GM21825 (cell line): ENCODE measurements around the gene DYRK2.
A peak's percentile ranks its signal among the peaks of the same experiment; 100 is the strongest.

ENCODE experiments used
- ATAC-seq: cut with Tn5 transposase; IDR thresholded peaks from one replicate; pipeline ENCODE4 v1.9.1; 2021; ENCODE audit warnings: mild to moderate bottlenecking, moderate library complexity; ENCODE audit not compliant: unreplicated experiment

The DYRK2 gene

DNA sequence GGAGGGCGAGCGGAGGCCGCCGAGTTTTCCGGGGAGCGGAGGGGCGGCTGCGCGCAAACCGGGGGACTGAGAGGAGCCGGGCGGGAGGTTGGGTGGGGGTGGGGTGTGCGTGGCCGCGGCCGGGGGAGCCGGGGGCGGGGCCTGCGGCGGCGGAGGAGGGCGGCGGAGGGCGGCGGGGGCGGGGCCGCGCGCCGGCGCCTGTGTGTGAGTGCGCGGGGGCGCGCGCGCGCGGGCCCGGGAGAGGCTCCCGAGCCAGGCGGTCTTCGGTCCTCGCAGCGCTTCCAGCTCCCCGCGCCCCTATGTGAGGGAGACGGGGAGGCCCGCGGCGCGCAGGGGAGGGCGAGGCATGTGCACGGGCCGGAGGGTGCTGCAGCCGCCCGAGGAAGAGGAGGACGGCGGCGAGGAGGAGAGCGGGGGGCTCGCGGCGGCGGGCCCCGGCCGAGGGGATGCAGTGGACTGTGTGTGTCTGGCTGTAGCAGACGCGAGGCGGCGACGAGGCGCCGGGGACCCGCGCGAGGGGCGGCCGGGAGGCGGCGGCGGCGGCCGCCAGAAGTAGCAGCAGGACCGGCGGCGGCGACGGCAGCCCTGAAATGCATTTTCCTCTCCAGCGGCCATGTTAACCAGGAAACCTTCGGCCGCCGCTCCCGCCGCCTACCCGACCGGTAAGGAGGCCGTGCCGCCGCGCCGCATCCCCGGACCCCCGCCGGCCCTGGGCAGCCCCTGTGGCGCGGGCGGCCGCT, at the start of gene DYRK2:
Gene DYRK2, plus strand, starts transcription at position 225 of the 740 bp plus-strand sequence. Its CDS starts 389 bp downstream, at position 614.
- ATAC-seq, result peak; percentile 59

DNA sequence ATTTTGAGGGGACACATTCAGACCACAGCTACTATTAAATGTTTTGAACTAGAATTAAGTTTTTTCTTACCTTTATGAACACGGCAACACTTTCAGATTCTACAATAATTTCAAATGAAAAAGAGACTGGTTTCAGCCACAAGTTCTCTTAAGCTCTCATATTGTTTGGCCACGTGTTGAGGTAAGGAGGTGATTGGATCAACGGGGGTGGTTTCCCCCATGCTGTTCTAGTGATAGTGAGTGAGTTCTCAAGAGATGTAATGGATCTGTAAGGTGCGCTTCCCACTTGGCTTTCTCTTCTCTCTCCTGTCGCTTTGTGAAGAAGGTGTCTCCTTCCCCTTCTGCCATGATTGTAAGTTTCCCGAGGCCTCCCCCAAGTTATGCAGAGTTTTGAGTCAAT, 48.9 kb upstream of the DYRK2 start:
- ATAC-seq, result no peak

DNA sequence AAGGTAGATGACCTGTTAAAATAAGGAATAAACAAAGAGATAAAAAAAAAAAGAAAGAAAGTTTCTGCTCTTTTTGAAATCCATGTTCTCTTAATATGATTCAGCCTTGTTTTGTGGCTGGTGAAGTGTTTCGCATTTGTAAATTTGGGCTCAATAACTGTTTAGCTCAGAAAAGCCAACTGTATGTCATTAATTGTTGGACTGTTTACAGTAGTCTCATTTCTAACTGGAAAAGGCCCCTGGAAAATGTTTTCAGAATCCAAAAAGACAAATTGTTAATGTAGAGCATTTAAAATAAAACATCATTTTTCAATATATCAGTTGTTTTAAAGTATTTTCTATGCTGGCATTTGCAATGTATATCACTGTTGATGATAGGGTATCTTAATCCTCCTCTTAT, 47.4 kb upstream of the DYRK2 start:
- no peak for ATAC-seq

DNA sequence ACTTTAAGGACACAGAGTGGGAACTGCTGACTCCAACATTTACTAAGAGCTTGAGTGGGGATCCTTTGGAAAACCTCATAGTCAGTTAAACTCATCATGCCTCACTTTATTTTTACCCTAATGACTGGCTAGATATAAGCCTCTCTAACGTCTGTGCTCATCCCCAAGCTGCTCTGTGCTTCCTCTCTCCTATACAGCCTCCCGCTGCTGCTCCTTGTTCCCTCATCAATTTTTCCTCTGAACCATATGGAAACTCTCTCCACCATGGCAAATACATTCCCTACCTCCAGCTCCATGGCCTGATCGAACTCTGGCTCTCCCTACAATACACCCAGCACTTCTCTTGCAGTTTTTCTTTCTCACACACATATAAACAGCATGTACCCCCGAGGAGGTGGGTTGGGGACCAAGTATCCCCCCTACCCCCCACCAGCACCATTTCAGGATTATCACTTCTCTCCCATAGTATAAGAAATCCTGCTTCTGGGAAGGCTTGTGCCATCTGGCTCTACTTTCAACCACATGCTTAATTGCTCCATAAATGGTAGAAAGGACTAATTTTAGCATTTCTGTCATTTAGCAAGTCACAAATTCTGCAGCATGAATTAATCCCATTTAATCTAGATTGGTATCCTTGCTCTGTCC, 39.2 kb upstream of the DYRK2 start:
- ATAC-seq, result no peak

DNA sequence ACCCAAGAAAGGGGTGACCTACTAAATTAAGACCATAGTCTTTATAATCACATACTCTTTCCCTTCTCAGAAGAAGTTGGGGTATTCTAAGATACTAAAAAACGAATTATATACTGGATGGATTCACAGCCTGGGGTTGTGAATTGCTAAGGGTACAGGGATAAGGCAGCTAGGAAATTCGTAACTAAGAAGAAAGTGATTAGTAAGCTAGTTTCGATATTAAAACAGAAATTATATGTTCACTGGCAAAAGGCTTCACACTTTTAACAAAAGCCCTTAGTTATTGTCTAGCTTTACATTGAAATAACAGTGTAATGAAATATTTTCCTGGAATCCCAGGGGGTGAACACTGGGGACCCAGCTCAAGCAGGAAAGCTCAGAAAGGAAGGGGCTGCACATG, 35.5 kb upstream of the DYRK2 start:
- no peak for ATAC-seq

DNA sequence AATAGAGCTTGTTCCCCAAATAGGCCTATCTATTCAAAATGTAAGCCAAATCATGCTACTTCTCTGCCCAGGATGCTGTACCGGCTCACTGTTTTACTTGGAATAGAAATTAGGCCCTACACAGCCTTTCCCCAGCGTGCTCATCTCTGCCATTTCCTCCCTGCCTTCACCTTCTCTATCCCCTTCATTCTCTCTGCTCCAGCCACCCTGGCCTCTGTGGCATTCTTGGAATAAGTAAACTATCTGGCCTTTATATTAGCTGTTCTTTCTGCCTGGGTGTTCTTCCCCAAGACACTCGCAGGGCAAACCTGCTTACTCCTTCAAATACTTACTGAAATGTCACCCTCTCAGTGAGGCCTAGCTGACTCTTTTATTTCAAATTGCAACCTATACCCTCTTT, 30.9 kb upstream of the DYRK2 start:
- ATAC-seq, result no peak

DNA sequence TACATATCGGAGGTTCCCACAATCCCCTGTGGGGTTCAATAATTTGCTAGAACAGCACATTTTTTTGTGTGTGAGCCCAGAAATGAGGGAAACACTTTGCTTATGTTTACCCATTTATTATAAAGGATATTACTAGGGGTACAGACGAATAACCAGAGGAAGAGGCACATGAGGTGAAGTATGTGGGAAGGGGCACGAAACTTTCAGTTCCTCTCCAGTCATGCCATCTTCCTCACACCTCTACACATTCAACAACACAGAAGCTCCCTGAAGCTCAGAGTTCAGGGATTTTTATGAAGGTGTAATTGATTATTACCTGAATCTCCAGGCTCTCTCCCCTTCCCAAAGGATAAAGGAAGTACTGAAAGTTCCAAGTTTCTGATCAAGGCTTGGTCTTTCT, 30.2 kb upstream of the DYRK2 start:
- ATAC-seq, result no peak

DNA sequence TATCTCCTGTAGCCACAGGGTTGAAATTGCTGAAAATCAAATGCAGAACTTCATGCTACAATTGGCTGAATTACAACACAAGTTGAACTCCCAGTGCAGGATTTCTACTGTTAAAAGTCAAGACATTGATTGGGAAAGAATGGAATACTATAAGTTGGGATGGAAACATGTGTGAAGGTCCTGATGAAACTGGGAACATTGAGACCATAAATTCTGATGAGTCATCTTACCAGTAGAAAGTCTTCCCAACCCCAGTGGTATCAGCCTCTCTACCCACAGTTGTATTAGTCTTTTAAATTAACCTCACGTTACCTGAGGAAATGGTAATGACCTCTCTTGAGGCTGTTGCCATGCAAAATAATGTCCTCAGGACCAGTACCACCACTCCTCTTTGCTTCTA, 27.4 kb upstream of the DYRK2 start:
- ATAC-seq, result no peak

DNA sequence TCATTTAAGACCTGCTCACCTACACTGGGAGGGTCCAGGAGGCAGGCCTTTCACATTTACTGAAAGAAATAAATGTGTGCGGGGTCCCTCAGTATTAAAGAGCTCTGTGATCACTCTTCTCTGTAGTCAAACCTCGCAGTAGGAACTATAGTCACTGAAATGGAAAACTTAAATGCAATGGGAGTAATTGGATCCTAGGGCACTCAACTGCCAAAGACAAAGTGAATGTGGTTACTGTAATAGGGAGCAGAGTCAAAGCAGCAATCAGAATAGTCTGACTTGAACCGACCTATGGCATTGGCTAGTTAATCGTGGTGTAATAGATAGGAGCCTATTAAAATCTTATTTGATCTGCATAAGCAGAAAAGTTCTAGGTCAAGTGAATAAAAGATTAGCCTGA, 26.6 kb upstream of the DYRK2 start:
- ATAC-seq, result no peak

DNA sequence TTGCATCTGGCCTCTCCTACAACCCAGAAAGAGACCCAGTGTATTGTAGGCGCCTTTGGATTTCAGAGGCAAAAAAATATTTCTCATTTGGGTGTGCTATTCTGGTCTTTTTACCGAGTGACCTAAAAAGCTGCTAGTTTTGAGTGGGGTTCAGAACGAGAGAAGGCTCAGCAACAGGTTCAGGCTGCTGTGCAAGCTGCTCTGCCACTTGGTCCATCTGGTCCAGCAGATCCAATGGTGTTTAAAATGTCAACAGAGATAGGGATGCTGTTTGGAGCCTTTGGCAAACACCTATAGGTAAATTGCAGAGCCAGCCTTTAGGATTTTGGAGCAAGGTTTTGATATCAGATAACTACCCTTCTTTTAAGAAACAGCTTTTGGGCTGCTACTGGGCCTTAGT, 25.3 kb upstream of the DYRK2 start:
- no peak for ATAC-seq

DNA sequence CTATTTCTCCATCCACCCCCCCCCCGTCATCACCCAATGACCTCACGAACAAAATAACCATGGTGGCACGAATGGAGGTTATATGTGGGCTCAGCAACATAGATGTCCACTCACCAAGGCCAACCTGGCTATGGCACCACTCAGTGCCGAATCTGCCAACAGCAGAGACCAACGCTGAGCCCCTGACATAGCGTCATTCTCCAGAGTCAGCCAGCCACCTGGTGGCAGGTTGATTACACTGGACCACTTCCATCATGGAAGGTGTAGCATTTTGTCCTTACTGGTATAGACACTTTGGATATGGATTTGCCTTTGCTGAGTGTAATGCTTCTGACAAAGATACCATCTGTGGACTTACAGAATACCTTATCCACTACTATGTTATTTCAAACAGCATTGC, 24.2 kb upstream of the DYRK2 start:
- ATAC-seq, result no peak

DNA sequence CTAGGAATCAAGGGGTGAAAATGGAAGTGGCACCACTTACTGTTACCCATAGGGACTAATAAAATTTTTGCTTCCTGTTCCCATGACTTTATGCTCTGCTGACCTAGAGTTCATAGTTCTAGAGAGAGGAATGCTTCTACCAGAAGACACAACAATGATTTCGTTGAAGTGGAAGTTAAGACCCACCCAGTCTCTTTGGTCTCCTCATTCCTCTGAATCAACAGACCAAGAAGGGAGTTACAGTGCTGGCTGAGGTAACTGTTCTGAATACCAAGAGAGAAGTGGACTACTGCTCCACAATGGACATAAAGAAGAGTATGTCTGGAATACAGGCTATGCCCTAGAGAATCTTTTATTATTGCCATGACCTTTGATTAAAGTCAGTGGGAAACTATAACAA, 23.5 kb upstream of the DYRK2 start:
- ATAC-seq, result no peak

DNA sequence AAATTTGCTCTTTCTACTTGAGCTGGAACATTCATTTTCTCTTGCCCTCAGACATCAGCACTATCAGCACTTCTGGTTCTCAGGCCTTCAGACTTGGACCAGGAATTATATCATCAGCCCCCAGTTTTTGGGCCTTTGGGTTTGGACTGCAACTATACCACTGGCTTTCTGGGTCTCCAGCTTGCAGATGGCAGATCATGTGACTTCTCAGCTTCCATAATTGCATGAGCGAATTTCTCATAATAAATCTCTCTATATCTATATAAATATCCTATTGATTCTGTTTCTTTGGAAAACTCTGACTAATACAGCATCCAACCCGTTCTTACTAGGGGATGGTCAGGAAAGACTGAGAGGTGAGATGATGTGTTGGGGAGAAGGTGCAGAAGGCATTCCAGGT, 22.4 kb upstream of the DYRK2 start:
- ATAC-seq, result no peak

DNA sequence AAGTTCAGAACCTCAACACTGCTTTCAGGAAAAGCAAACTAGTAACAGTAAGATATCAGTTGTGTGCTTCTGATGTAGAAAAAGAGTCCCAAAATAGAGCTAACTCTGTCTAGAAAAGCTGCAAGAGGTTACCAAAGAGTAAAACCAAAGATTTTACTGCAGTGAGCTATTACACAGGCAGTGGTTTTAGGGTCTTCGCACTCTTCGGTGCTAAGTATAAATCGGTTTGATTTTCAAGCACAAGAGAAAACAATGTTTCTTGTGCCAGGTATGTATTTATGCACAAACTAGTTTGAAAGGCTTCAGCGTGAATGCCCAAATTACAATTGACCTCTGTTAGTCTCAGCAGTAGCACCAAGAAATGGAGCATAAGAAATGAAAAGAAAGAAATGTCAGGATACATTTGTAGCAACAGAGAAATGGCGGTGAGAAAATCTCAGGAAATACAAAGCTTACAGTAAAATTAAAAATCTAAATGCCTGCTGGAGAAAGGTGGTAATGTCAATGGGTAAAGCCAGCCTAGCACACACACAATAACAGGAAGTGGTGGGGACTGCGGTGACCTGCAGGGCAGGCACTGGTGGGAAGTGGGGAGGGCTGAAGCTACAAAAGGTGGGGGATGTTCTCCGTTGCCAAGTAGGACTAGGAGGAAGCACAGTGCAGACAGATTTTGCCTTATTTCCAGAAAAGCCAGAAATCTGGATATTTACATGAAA, 18.0 kb upstream of the DYRK2 start:
- ATAC-seq, result peak; percentile 99

DNA sequence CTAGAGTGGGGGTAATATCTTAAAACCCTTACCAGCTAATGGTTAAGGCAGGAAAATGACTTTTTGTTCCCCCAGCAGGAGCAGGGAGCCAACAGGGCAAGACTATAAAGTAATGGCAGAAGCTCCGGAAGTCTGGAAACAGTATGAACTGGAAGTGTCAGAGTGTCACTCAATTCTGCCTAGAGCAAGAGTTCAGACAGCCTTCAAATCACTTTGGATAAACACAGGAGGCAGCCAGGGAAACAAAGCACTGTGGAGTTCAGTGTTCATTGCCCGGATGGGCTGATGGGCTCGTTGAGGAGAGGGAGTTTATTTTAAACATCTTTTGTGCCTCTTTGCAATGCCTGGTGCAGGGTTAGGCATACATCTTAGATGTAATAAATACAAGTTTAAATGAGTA, 16.5 kb upstream of the DYRK2 start:
- no peak for ATAC-seq

DNA sequence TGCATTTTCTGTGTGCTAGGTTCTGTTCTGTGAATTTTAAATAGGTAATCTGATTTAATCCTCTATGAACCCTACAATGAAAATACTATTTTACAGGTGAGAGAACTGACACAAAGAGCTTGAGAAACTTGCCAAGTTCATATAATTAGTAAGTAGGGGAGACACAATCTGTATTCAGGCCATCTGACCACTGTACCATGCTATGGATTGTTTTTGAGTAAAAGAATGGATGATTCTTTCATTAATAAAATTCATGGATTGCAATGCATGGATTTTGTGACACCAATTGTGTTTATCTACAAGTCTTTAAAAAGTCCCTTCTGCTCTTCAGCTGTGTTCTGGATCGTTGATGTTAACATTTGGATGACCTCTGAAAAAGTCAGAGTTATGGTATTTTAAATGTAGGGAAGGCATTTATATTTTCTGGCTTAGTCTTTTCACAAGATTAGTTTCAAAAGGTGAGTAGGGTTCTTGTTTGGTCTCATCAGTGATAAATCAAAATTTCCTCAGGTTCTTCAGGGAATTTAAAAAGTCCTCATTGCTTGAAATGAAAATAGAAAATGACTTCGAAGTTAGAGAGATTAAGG, 15.4 kb upstream of the DYRK2 start:
- ATAC-seq, result no peak

DNA sequence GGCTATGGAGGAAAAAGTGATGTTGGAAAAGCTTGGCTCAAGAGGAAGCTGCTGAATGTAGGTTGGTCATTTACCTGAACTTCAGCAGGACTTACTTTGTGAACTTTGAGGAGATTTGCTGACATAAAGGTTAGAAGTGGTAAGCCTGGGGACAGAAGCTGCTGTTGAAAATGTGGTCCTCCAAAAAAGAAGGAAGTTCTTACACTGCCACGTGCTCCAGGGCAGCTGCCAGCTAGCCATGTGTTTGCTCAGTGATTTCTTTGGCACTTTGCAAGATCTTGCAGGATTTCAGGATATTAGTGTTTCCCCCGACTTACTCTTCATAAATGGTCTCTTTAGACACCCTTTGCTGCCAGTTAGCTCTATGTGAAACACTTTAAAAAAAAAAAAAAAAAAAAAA, 14.8 kb upstream of the DYRK2 start:
- no peak for ATAC-seq

DNA sequence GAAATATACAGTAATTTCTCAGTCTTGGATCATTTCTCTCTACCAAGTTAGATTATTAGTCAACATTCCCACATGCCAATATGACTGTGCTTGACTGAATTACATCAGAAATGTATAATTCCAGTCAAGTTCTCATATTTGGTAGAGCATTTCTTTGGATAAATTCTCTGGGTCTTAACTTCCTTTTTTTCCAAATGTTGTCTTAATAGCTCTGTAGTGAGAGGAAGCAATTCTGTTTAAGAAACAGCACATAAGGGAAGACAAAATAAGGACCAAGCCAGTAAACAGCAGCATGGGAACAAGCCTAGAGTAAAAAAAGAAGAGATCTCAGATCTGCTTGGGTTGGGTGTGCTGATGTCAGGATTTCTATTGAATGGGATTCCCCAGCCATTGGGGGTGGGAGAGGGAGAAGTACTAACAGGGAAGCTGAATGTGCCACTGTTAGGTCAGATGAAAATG, 14.2 kb upstream of the DYRK2 start:
- ATAC-seq, result no peak

DNA sequence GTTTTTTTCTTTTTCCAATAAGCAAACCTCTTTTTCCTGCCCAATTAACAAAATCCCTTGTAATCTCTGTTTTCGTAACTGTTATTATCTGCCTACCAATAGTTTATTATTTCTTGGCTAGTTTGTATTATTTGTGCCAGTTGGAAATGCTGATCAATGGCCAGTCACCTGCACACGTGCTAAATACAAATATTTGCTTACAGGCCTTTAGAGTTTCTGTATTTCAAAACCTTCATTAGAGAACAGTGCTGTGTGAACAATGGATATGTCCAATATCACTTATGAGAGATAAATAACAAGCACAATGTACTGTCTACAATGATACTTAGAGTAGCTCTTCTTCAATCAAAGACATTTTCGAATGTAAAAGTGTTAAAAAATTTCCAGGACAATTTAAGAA, 10.8 kb upstream of the DYRK2 start:
- no peak for ATAC-seq

DNA sequence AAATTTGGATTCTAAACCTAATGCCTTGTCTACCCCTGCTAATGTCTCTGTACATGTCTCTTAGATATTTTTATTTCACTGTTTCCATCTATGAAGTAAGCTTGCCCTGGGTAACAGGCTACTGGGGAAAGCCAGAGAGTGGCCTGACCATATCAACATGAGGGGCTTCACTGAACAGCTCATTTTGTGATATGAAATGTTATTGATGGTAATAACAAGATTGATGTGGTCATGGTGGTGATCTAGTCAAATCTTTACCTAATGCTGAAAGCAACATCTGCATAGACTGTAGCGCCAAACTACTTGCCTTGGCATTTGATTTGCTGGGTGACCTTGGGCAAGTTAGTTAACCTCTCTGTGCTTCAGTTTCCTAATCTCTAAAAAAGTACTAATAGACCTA, 9.9 kb upstream of the DYRK2 start:
- ATAC-seq, result no peak

DNA sequence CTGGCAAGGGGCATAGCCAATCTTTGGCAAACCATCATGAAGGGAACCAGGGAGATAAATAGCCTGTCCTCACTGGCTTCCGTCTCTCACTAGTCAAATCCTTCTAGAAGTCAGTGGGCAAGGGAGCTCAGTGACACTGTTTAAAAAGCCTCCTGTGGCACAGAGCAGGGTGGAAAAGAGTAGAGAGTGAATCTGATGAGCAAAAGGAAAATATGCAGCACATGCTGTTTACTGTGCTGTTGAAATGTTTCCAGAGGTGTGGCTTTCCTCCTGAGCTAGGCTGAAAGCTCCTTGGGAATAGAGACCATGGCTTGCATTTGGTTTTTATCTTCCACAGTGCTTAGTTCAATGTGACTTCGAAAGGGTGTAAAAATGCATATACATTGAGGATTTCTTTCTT, 7.7 kb upstream of the DYRK2 start:
- ATAC-seq, result no peak

DNA sequence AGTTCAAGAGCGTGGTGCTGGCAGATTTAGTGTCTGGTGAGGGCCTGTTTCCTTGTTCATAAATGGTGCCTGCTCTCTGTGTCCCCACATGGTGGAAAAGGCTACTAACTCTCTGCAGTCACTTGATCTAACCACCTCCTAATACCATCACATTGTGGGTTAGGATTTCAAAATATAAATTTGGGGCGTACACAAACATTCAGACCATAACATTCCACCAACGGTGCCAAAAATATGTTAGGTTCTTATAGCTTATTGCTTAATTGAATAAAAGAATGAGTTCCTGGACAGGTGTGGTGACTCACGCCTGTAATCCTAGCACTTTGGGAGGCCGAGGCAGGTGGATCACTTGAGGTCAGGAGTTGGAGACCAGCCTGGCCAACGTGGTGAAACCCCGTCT, 3.4 kb upstream of the DYRK2 start:
- no peak for ATAC-seq
